K562 (cell line): ENCODE data around the gene UTP25. TPM values are rescaled to one million over a fixed set of nuclear protein-coding genes. Genes with fewer than 3 reads are reported as not detected.

ENCODE experiments used
- ATAC-seq: fragments of 200-7000 bp; cut with Tn5 transposase; 3 replicates; pipeline ENCODE4 v1.9.1; 2020; ENCODE audit warnings: moderate library complexity
- BruUV-seq: library from RNA; stranded (reverse); fragments of 400-500 nt; replicated peaks from 2 replicates; lab custom pipeline; 2021; lab: Mats Ljungman, UMichigan
- CTCF ChIA-PET: fragments of 300-600 bp; formaldehyde crosslinking; extraction: SDS; loops from one replicate; lab custom pipeline; 2021; ENCODE audit warnings: low intra/inter-chr PET ratio; lab: Yijun Ruan, JAX
- POLR2A ChIA-PET: fragments of 300-600, 350-650 bp; sonication (Branson Sonifier 250); formaldehyde crosslinking; extraction: SDS; loops from one replicate; lab custom pipeline; 2021; ENCODE audit warnings: antibody characterized with exemption, inconsistent platforms; lab: Yijun Ruan, JAX
- DNase-seq, 4 experiments: peaks; one replicate each; pipeline versions ENCODE4 v3.0.0 to v3.0.0-alpha.2; 2011 to 2018; ENCODE audit warnings: low spot score in 3 of 4, mixed read lengths in 3 of 4; ENCODE audit errors: extremely low read depth in 1 of 4
- FAIRE-seq: peaks from 2 replicates; lab custom pipeline; 2011; peaks lifted over from hg19 to GRCh38; lab: Jason Lieb, UNC
- H2AFZ ChIP-seq: 2 replicates; pipeline ENCODE4 v1.6.0; 2011; ENCODE audit warnings: low read depth, low read length, control low read depth, inconsistent platforms
- H3K27ac ChIP-seq: fragments of 200-600 bp; 3 replicates; pipeline ENCODE4 v1.8.0; 2011; ENCODE audit warnings: low read depth, mild to moderate bottlenecking, control low read depth, inconsistent platforms, low read length, moderate library complexity, mixed read lengths; ENCODE audit errors: extremely low read depth
- H3K27me3 ChIP-seq, 2 experiments: fragments of 300-600 bp in 1 of 2; 2 replicates in 1 of 2; 3 replicates in 1 of 2; pipeline versions ENCODE4 v1.6.0 to v1.8.0; 2011; ENCODE audit warnings: inconsistent platforms in 2 of 2, low read length in 2 of 2, mild to moderate bottlenecking in 1 of 2, mixed read lengths in 1 of 2, moderate library complexity in 1 of 2; ENCODE audit not compliant: control insufficient read depth in 2 of 2, insufficient read depth in 2 of 2
- H3K36me3 ChIP-seq: fragments of 300-600 bp; 3 replicates; pipeline ENCODE4 v1.8.0; 2011; ENCODE audit warnings: mild to moderate bottlenecking, low read length, inconsistent platforms; ENCODE audit not compliant: control insufficient read depth, insufficient read depth
- H3K4me1 ChIP-seq, 2 experiments: fragments of 200-600 bp in 1 of 2; replicated peaks in 1 of 2; 2 replicates in 1 of 2; 3 replicates in 1 of 2; pipeline versions ENCODE4 v1.5.1 to v1.8.0; 2011; ENCODE audit warnings: inconsistent platforms in 2 of 2, low read length in 2 of 2, mild to moderate bottlenecking in 1 of 2, mixed read lengths in 1 of 2, moderate library complexity in 1 of 2; ENCODE audit not compliant: control insufficient read depth in 2 of 2, insufficient read depth in 2 of 2
- H3K4me2 ChIP-seq: 2 replicates; pipeline ENCODE4 v1.6.1; 2011; ENCODE audit warnings: low read length, control low read depth, inconsistent platforms, mixed read lengths; ENCODE audit not compliant: insufficient read depth
- H3K4me3 ChIP-seq: fragments of 200-600 bp; sonication (generic), shearing (Covaris generic); 2 replicates; pipeline ENCODE4 v1.5.1; 2016; ENCODE audit warnings: control low read depth, inconsistent platforms
- H3K79me2 ChIP-seq: fragments of 200-600 bp; 3 replicates; pipeline ENCODE4 v1.8.0; 2011; ENCODE audit warnings: low read length, inconsistent platforms; ENCODE audit not compliant: control insufficient read depth, insufficient read depth
- H3K9ac ChIP-seq, 2 experiments: 2 replicates each; pipeline versions ENCODE4 v1.6.0 to v1.6.1; 2011; ENCODE audit warnings: low read depth in 2 of 2, low read length in 2 of 2, control low read depth in 1 of 2, inconsistent platforms in 1 of 2, mild to moderate bottlenecking in 1 of 2, mixed read lengths in 1 of 2; ENCODE audit not compliant: insufficient read depth in 1 of 2
- H3K9me1 ChIP-seq: one replicate; pipeline ENCODE4 v1.6.0; 2011; ENCODE audit warnings: inconsistent platforms, mild to moderate bottlenecking, low read length, moderate library complexity; ENCODE audit not compliant: control insufficient read depth, insufficient read depth
- H3K9me3 ChIP-seq: replicated peaks from 2 replicates; pipeline ENCODE4 v1.5.1; 2011; ENCODE audit warnings: low read depth, low read length, inconsistent platforms; ENCODE audit not compliant: control insufficient read depth, insufficient read depth
- H4K20me1 ChIP-seq: replicated peaks from 2 replicates; pipeline ENCODE4 v1.6.1; 2011; ENCODE audit warnings: low read length, inconsistent platforms, mixed read lengths; ENCODE audit not compliant: control insufficient read depth, insufficient read depth
- ARID1B ChIP-seq: fragments of 450-650 bp; IDR thresholded peaks from 2 replicates; pipeline ENCODE4 v1.6.1; 2016; ENCODE audit warnings: antibody characterized with exemption, mild to moderate bottlenecking, inconsistent platforms
- FOXP4 ChIP-seq: sonication (generic); formaldehyde crosslinking; IDR thresholded peaks from 2 replicates; pipeline ENCODE4 v1.8.0; 2022; ENCODE audit warnings: mild to moderate bottlenecking, missing genetic modification reagents, borderline replicate concordance
- NFIC ChIP-seq: fragments of 450-650 bp; IDR thresholded peaks from 2 replicates; pipeline ENCODE4 v1.6.1; 2017; ENCODE audit warnings: mild to moderate bottlenecking, inconsistent platforms
- NRF1 ChIP-seq, 2 experiments: fragments of 450-650 bp; IDR thresholded peaks in 1 of 2; conservative IDR thresholded peaks in 1 of 2; 2 replicates each; pipeline ENCODE4 v1.6.1; 2014; ENCODE audit warnings: mild to moderate bottlenecking in 2 of 2
- POLR2B ChIP-seq: fragments of 450-650 bp; IDR thresholded peaks from 2 replicates; pipeline ENCODE4 v1.6.1; 2018; ENCODE audit warnings: low read depth; ENCODE audit not compliant: partially characterized antibody
- RNF2 ChIP-seq: sonication (generic); IDR thresholded peaks from 2 replicates; pipeline ENCODE4 v1.6.1; 2016
- SUPT5H ChIP-seq: fragments of 450-650 bp; IDR thresholded peaks from 2 replicates; pipeline ENCODE4 v1.6.1; 2016
- TSC22D4 ChIP-seq: fragments of 450-650 bp; IDR thresholded peaks from 2 replicates; pipeline ENCODE4 v1.6.1; 2016; ENCODE audit warnings: missing genetic modification characterization, missing biosample characterization, control low read depth
- ZBTB17 ChIP-seq: fragments of 450-650 bp; formaldehyde crosslinking; IDR thresholded peaks from 2 replicates; pipeline ENCODE4 v1.4.0; 2020; ENCODE audit warnings: mild to moderate bottlenecking
- ZNF184 ChIP-seq: sonication (generic); formaldehyde crosslinking; IDR thresholded peaks from 2 replicates; pipeline ENCODE4 v1.5.0; 2020; ENCODE audit warnings: missing genetic modification reagents
- ZNF197 ChIP-seq: fragments of 200-800 bp; sonication (Bioruptor generic); IDR thresholded peaks from 2 replicates; pipeline ENCODE4 v1.6.1; 2016; ENCODE audit warnings: low read depth, missing genetic modification characterization, missing compliant biosample characterization
- ZNF212 ChIP-seq: fragments of 450-650 bp; formaldehyde crosslinking; IDR thresholded peaks from 2 replicates; pipeline ENCODE4 v1.4.0; 2020; ENCODE audit warnings: mild to moderate bottlenecking
- ZNF318 ChIP-seq, 2 experiments: fragments of 450-650 bp; IDR thresholded peaks; 2 replicates each; pipeline ENCODE4 v1.6.1; 2016; ENCODE audit warnings: mild to moderate bottlenecking in 2 of 2, borderline replicate concordance in 1 of 2, low read depth in 1 of 2, moderate library complexity in 1 of 2
- ZNF644 ChIP-seq: fragments of 200-800 bp; sonication (Bioruptor generic); IDR thresholded peaks from 2 replicates; pipeline ENCODE4 v1.6.1; 2016; ENCODE audit warnings: low read depth, missing genetic modification characterization, missing compliant biosample characterization
- WGBS: fragments of 100-300 bp; shearing (Covaris generic); methylation state at CpG from one replicate; pipeline ENCODE4 v1.1.6; 2016; ENCODE audit warnings: low coverage, mixed read lengths; ENCODE audit not compliant: insufficient coverage; ENCODE audit errors: missing lambda C conversion rate; 5-methylcytosine and 5-hydroxymethylcytosine counted together
- in situ Hi-C: fragments of 300-500 bp; cut with MboI; formaldehyde crosslinking; loops from 4 replicates; pipeline ENCODE4 v1.15.0; 2018; ENCODE audit warnings: inconsistent platforms, mixed read lengths
- intact Hi-C: fragments of 100-400 bp; cut with micrococcal nuclease; formaldehyde crosslinking; loops from 2 replicates; pipeline ENCODE4 v1.14.2; 2022
- polyA plus RNA-seq, 8 experiments: library from polyadenylated mRNA; depleted of rRNA in 4 of 8; stranded (reverse) in 5 of 8; unstranded in 3 of 8; fragments of >200 nt; fragmentation: Nextera tagmentation in 2 of 8; fragmentation: Illumina TruSeq in 1 of 8; extraction: Ambion mirVana in 2 of 8; extraction: Trizol in 1 of 8; gene quantifications; 2 replicates each; pipeline versions ENCODE4 v1.2.1 to v1.2.3, GENCODE V29; 2011 to 2014; ENCODE audit warnings: inconsistent platforms in 1 of 8, missing spikeins in 1 of 8
- total RNA-seq, 7 experiments: library from RNA; depleted of rRNA in 6 of 7; stranded (reverse); fragments of >200 nt in 6 of 7; fragmentation: Illumina TruSeq in 2 of 7; extraction: Trizol in 2 of 7; gene quantifications; 2 replicates each; pipeline versions ENCODE4 v1.2.1 to v1.2.3, GENCODE V29; 2011 to 2021; ENCODE audit warnings: low replicate concordance in 1 of 7

UTP25 gene
- total and polyA plus RNA-seq, 9 of the 15 experiments (the other 6 are each of a cell fraction or from before 2014, with no cell fraction given): 5.7 to 17.6 (median 12.0) TPM

GRCh38 chr1:209840611-209841010 lies 12.8 kb downstream of the UTP25 start:
- Histone ChIP-seq H3K4me1 (no peaks in the 10 kb centered on the region), H3K4me2 (no peak overlapping the region), H3K27me3 (no peaks in the 10 kb centered on the region), H3K9ac (no peak overlapping the region), H3K4me3 (no peak overlapping the region), H2AFZ (no peak overlapping the region), H4K20me1 (no peaks in the 10 kb centered on the region; the same call in 1 of the 2 replicates), H3K27ac (no peak overlapping the region), H3K36me3 (peaks cover 100% of the 10 kb centered on the region), H3K9me3 (no peaks in the 10 kb centered on the region), H3K79me2 (no peaks in the 10 kb centered on the region), H3K9me1 (no peaks in the 10 kb centered on the region)
- in situ Hi-C loops: no loop called here
- ATAC-seq (no peak), DNase-seq (no peak), FAIRE-seq (no peak)
- ChIA-PET CTCF (no interaction called here), POLR2A (interaction anchor here (0.7 to 1.8 kb wide), 2 partner anchors 10 to 15 kb away, joined by 3 to 7 read pairs; no protein-coding TSS in a partner anchor)
- no TSS peak for BruUV-seq
- intact Hi-C loops: no loop called here
- WGBS: 92% methylated on average over 5 of the region's 5 CpGs
- TF ChIP-seq ZBTB17 (CRISPR knock-in tag): no peak
- TF ChIP-seq TSC22D4 (tag): no peak
- no peak for TF ChIP-seq ARID1B
- TF ChIP-seq ZNF184 (CRISPR knock-in tag): no peak
- no peak for TF ChIP-seq NFIC
- TF ChIP-seq FOXP4 (CRISPR knock-in tag): no peak
- TF ChIP-seq NRF1 (conservative IDR thresholded peaks at IDR 0.05 in 1 of 2, IDR thresholded peaks at IDR 0.05 in 1 of 2): no peak
- TF ChIP-seq SUPT5H: no peak
- no peak for TF ChIP-seq ZNF212 (CRISPR knock-in tag)
- TF ChIP-seq ZNF318 (IDR thresholded peaks at IDR 0.05; ENCODE audit: borderline replicate concordance in 1 of 2, low read depth in 1 of 2): no peak
- no peak for TF ChIP-seq ZNF197
- TF ChIP-seq ZNF644 (tag): no peak
- no peak for TF ChIP-seq RNF2
- TF ChIP-seq POLR2B: no peak
